K562 (cell line): ENCODE results near the gene FMN1. TPM values are rescaled to one million over a fixed set of nuclear protein-coding genes. Genes with fewer than 3 reads are reported as not detected.

Experiments
- ATAC-seq: fragments of 200-7000 bp; cut with Tn5 transposase; 3 replicates; pipeline ENCODE4 v1.9.1; 2020; ENCODE audit warnings: moderate library complexity
- BruUV-seq: library from RNA; stranded (reverse); fragments of 400-500 nt; replicated peaks from 2 replicates; lab custom pipeline; 2021; lab: Mats Ljungman, UMichigan
- CTCF ChIA-PET: fragments of 300-600 bp; formaldehyde crosslinking; extraction: SDS; loops from one replicate; lab custom pipeline; 2021; ENCODE audit warnings: low intra/inter-chr PET ratio; lab: Yijun Ruan, JAX
- POLR2A ChIA-PET: fragments of 300-600, 350-650 bp; sonication (Branson Sonifier 250); formaldehyde crosslinking; extraction: SDS; loops from one replicate; lab custom pipeline; 2021; ENCODE audit warnings: antibody characterized with exemption, inconsistent platforms; lab: Yijun Ruan, JAX
- DNase-seq, 4 experiments: peaks; one replicate each; pipeline versions ENCODE4 v3.0.0 to v3.0.0-alpha.2; 2011 to 2018; ENCODE audit warnings: low spot score in 3 of 4, mixed read lengths in 3 of 4; ENCODE audit errors: extremely low read depth in 1 of 4
- FAIRE-seq: peaks from 2 replicates; lab custom pipeline; 2011; peaks lifted over from hg19 to GRCh38; lab: Jason Lieb, UNC
- H2AFZ ChIP-seq: 2 replicates; pipeline ENCODE4 v1.6.0; 2011; ENCODE audit warnings: low read depth, low read length, control low read depth, inconsistent platforms
- H3K27ac ChIP-seq: fragments of 200-600 bp; 3 replicates; pipeline ENCODE4 v1.8.0; 2011; ENCODE audit warnings: low read depth, mild to moderate bottlenecking, control low read depth, inconsistent platforms, low read length, moderate library complexity, mixed read lengths; ENCODE audit errors: extremely low read depth
- H3K27me3 ChIP-seq, 2 experiments: fragments of 300-600 bp in 1 of 2; 2 replicates in 1 of 2; 3 replicates in 1 of 2; pipeline versions ENCODE4 v1.6.0 to v1.8.0; 2011; ENCODE audit warnings: inconsistent platforms in 2 of 2, low read length in 2 of 2, mild to moderate bottlenecking in 1 of 2, mixed read lengths in 1 of 2, moderate library complexity in 1 of 2; ENCODE audit not compliant: control insufficient read depth in 2 of 2, insufficient read depth in 2 of 2
- H3K36me3 ChIP-seq: fragments of 300-600 bp; 3 replicates; pipeline ENCODE4 v1.8.0; 2011; ENCODE audit warnings: mild to moderate bottlenecking, low read length, inconsistent platforms; ENCODE audit not compliant: control insufficient read depth, insufficient read depth
- H3K4me1 ChIP-seq, 2 experiments: fragments of 200-600 bp in 1 of 2; replicated peaks in 1 of 2; 2 replicates in 1 of 2; 3 replicates in 1 of 2; pipeline versions ENCODE4 v1.5.1 to v1.8.0; 2011; ENCODE audit warnings: inconsistent platforms in 2 of 2, low read length in 2 of 2, mild to moderate bottlenecking in 1 of 2, mixed read lengths in 1 of 2, moderate library complexity in 1 of 2; ENCODE audit not compliant: control insufficient read depth in 2 of 2, insufficient read depth in 2 of 2
- H3K4me2 ChIP-seq: 2 replicates; pipeline ENCODE4 v1.6.1; 2011; ENCODE audit warnings: low read length, control low read depth, inconsistent platforms, mixed read lengths; ENCODE audit not compliant: insufficient read depth
- H3K4me3 ChIP-seq: fragments of 200-600 bp; sonication (generic), shearing (Covaris generic); 2 replicates; pipeline ENCODE4 v1.5.1; 2016; ENCODE audit warnings: control low read depth, inconsistent platforms
- H3K79me2 ChIP-seq: fragments of 200-600 bp; 3 replicates; pipeline ENCODE4 v1.8.0; 2011; ENCODE audit warnings: low read length, inconsistent platforms; ENCODE audit not compliant: control insufficient read depth, insufficient read depth
- H3K9ac ChIP-seq, 2 experiments: 2 replicates each; pipeline versions ENCODE4 v1.6.0 to v1.6.1; 2011; ENCODE audit warnings: low read depth in 2 of 2, low read length in 2 of 2, control low read depth in 1 of 2, inconsistent platforms in 1 of 2, mild to moderate bottlenecking in 1 of 2, mixed read lengths in 1 of 2; ENCODE audit not compliant: insufficient read depth in 1 of 2
- H3K9me1 ChIP-seq: one replicate; pipeline ENCODE4 v1.6.0; 2011; ENCODE audit warnings: inconsistent platforms, mild to moderate bottlenecking, low read length, moderate library complexity; ENCODE audit not compliant: control insufficient read depth, insufficient read depth
- H3K9me3 ChIP-seq: replicated peaks from 2 replicates; pipeline ENCODE4 v1.5.1; 2011; ENCODE audit warnings: low read depth, low read length, inconsistent platforms; ENCODE audit not compliant: control insufficient read depth, insufficient read depth
- H4K20me1 ChIP-seq: replicated peaks from 2 replicates; pipeline ENCODE4 v1.6.1; 2011; ENCODE audit warnings: low read length, inconsistent platforms, mixed read lengths; ENCODE audit not compliant: control insufficient read depth, insufficient read depth
- CTCFL ChIP-seq: IDR thresholded peaks from 2 replicates; pipeline ENCODE4 v1.6.1; 2011; ENCODE audit warnings: borderline replicate concordance, low read depth, mild to moderate bottlenecking, moderate library complexity, low read length; ENCODE audit not compliant: insufficient read depth, poor library complexity, severe bottlenecking
- MCM3 ChIP-seq: fragments of 450-650 bp; IDR thresholded peaks from 2 replicates; pipeline ENCODE4 v1.6.1; 2016
- NFRKB ChIP-seq: fragments of 450-650 bp; IDR thresholded peaks from 2 replicates; pipeline ENCODE4 v1.6.1; 2016; ENCODE audit warnings: low read depth
- TEAD1 ChIP-seq, 2 experiments: fragments of 450-650 bp in 1 of 2; sonication (generic) in 1 of 2; formaldehyde crosslinking; IDR thresholded peaks; 2 replicates each; pipeline versions ENCODE4 v1.4.0 to v1.8.0; 2020 to 2022; ENCODE audit warnings: mild to moderate bottlenecking in 2 of 2, missing genetic modification reagents in 1 of 2
- ZNF316 ChIP-seq: fragments of 450-650 bp; IDR thresholded peaks from 2 replicates; pipeline ENCODE4 v1.6.1; 2016
- ZNF561 ChIP-seq: fragments of 450-650 bp; formaldehyde crosslinking; conservative IDR thresholded peaks from 2 replicates; pipeline ENCODE4 v1.4.0; 2020; ENCODE audit warnings: mild to moderate bottlenecking, moderate library complexity
- WGBS: fragments of 100-300 bp; shearing (Covaris generic); methylation state at CpG from one replicate; pipeline ENCODE4 v1.1.6; 2016; ENCODE audit warnings: low coverage, mixed read lengths; ENCODE audit not compliant: insufficient coverage; ENCODE audit errors: missing lambda C conversion rate; 5-methylcytosine and 5-hydroxymethylcytosine counted together
- in situ Hi-C: fragments of 300-500 bp; cut with MboI; formaldehyde crosslinking; loops from 4 replicates; pipeline ENCODE4 v1.15.0; 2018; ENCODE audit warnings: inconsistent platforms, mixed read lengths
- intact Hi-C: fragments of 100-400 bp; cut with micrococcal nuclease; formaldehyde crosslinking; loops from 2 replicates; pipeline ENCODE4 v1.14.2; 2022
- polyA plus RNA-seq, 8 experiments: library from polyadenylated mRNA; depleted of rRNA in 4 of 8; stranded (reverse) in 5 of 8; unstranded in 3 of 8; fragments of >200 nt; fragmentation: Nextera tagmentation in 2 of 8; fragmentation: Illumina TruSeq in 1 of 8; extraction: Ambion mirVana in 2 of 8; extraction: Trizol in 1 of 8; gene quantifications; 2 replicates each; pipeline versions ENCODE4 v1.2.1 to v1.2.3, GENCODE V29; 2011 to 2014; ENCODE audit warnings: inconsistent platforms in 1 of 8, missing spikeins in 1 of 8
- total RNA-seq, 7 experiments: library from RNA; depleted of rRNA in 6 of 7; stranded (reverse); fragments of >200 nt in 6 of 7; fragmentation: Illumina TruSeq in 2 of 7; extraction: Trizol in 2 of 7; gene quantifications; 2 replicates each; pipeline versions ENCODE4 v1.2.1 to v1.2.3, GENCODE V29; 2011 to 2021; ENCODE audit warnings: low replicate concordance in 1 of 7
- TF ChIP-seq, protein P1 (sequence below): sonication (generic); formaldehyde crosslinking; IDR thresholded peaks from 2 replicates; pipeline ENCODE4 v1.8.1; 2023; ENCODE audit warnings: mild to moderate bottlenecking, missing genetic modification reagents
- TF ChIP-seq, protein P2 (sequence below): fragments of 450-650 bp; IDR thresholded peaks from 2 replicates; pipeline ENCODE4 v1.6.1; 2017; ENCODE audit warnings: mild to moderate bottlenecking, moderate library complexity
- TF ChIP-seq, protein P3 (sequence below): sonication (generic); formaldehyde crosslinking; IDR thresholded peaks from 2 replicates; pipeline ENCODE4 v1.8.0; 2023; ENCODE audit warnings: mild to moderate bottlenecking, missing genetic modification reagents

Gene FMN1
- total and polyA plus RNA-seq, 9 of the 15 experiments (the other 6 are each of a cell fraction or from before 2014, with no cell fraction given), result 0.03 to 0.07 (median 0.04) TPM; not detected in 6

DNA sequence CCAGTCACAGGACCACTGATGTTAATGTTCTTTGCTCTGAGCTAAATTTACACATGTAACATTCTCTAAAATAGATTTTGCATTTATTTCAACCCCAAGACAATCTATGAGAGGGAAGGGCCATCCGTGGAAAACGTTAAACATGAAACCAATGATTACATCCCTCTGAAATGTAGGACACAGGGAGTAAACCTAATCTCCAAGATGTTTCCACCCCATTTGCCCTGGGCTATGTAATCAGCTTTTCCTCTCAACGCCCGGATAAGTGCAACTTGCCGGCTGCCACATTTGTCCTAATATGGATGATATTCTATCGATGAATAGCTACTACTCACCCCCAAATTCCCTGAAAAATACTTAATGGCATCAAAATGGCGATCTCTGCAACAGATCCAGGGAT lies 6.4 kb upstream of the FMN1 start:
- ATAC-seq, result no peak
- CTCF ChIA-PET, result no interaction called here
- no peaks in the 10 kb centered on the region for H3K9me1 ChIP-seq
- TF ChIP-seq MCM3 (no peak), ZNF561 (CRISPR knock-in tag) (no peak), TEAD1 (CRISPR knock-in tag; IDR thresholded peaks at IDR 0.05) (no peak), CTCFL (no peak), ZNF316 (no peak), NFRKB (no peak)
- TF ChIP-seq, protein P1, sequence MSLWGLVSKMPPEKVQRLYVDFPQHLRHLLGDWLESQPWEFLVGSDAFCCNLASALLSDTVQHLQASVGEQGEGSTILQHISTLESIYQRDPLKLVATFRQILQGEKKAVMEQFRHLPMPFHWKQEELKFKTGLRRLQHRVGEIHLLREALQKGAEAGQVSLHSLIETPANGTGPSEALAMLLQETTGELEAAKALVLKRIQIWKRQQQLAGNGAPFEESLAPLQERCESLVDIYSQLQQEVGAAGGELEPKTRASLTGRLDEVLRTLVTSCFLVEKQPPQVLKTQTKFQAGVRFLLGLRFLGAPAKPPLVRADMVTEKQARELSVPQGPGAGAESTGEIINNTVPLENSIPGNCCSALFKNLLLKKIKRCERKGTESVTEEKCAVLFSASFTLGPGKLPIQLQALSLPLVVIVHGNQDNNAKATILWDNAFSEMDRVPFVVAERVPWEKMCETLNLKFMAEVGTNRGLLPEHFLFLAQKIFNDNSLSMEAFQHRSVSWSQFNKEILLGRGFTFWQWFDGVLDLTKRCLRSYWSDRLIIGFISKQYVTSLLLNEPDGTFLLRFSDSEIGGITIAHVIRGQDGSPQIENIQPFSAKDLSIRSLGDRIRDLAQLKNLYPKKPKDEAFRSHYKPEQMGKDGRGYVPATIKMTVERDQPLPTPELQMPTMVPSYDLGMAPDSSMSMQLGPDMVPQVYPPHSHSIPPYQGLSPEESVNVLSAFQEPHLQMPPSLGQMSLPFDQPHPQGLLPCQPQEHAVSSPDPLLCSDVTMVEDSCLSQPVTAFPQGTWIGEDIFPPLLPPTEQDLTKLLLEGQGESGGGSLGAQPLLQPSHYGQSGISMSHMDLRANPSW (CRISPR knock-in tag), result no peak
- TF ChIP-seq, protein P2, sequence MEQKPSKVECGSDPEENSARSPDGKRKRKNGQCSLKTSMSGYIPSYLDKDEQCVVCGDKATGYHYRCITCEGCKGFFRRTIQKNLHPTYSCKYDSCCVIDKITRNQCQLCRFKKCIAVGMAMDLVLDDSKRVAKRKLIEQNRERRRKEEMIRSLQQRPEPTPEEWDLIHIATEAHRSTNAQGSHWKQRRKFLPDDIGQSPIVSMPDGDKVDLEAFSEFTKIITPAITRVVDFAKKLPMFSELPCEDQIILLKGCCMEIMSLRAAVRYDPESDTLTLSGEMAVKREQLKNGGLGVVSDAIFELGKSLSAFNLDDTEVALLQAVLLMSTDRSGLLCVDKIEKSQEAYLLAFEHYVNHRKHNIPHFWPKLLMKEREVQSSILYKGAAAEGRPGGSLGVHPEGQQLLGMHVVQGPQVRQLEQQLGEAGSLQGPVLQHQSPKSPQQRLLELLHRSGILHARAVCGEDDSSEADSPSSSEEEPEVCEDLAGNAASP, result no peak
- TF ChIP-seq, protein P3, sequence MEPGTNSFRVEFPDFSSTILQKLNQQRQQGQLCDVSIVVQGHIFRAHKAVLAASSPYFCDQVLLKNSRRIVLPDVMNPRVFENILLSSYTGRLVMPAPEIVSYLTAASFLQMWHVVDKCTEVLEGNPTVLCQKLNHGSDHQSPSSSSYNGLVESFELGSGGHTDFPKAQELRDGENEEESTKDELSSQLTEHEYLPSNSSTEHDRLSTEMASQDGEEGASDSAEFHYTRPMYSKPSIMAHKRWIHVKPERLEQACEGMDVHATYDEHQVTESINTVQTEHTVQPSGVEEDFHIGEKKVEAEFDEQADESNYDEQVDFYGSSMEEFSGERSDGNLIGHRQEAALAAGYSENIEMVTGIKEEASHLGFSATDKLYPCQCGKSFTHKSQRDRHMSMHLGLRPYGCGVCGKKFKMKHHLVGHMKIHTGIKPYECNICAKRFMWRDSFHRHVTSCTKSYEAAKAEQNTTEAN (CRISPR knock-in tag), result no peak
- H3K36me3 ChIP-seq, result no peaks in the 10 kb centered on the region
- POLR2A ChIA-PET, result interaction anchor here (0.5 kb wide), 1 partner anchor 79 kb away, joined by 3 read pairs; no protein-coding TSS in a partner anchor
- no peak overlapping the region for H2AFZ ChIP-seq
- in situ Hi-C loops (no loop called here), intact Hi-C loops (no loop called here)
- H3K4me3 ChIP-seq, result no peak overlapping the region
- H4K20me1 ChIP-seq, result no peaks in the 10 kb centered on the region
- WGBS, result 0% methylated on average over 7 of the region's 7 CpGs
- no peaks in the 10 kb centered on the region for H3K79me2 ChIP-seq
- no peaks in the 10 kb centered on the region for H3K9me3 ChIP-seq
- no peak overlapping the region for H3K27ac ChIP-seq
- H3K4me1 ChIP-seq, result no peaks in the 10 kb centered on the region
- peaks cover 0 to 8% of the 10 kb centered on the region in 2 experiments; a peak in 1 of 5 replicates for H3K27me3 ChIP-seq
- no TSS peak for BruUV-seq
- FAIRE-seq, result no peak
- H3K4me2 ChIP-seq, result no peak overlapping the region
- no peak for DNase-seq
- H3K9ac ChIP-seq, result no peak overlapping the region
